GM23338 (cell line): ENCODE results near the gene NEU1. TPM values are rescaled to one million over a fixed set of nuclear protein-coding genes. Genes with fewer than 3 reads are reported as not detected.

Source experiments
- ATAC-seq: fragments of 200-7000 bp; cut with Tn5 transposase; 3 replicates; pipeline ENCODE4 v1.9.1; 2020
- DNase-seq: peaks from one replicate; pipeline ENCODE4 v3.0.0-alpha.2; 2015; ENCODE audit warnings: low spot score
- H2AFZ ChIP-seq: fragments of 200-600 bp; sonication (generic); 2 replicates; pipeline ENCODE4 v1.8.0; 2016; ENCODE audit warnings: antibody characterized with exemption, mild to moderate bottlenecking, moderate library complexity
- H3F3A ChIP-seq: fragments of 200-600 bp; sonication (generic); replicated peaks from 2 replicates; pipeline ENCODE4 v1.8.0; 2017; ENCODE audit warnings: antibody characterized with exemption, mixed run types, low read depth
- H3K27ac ChIP-seq: fragments of 200-600 bp; sonication (generic); 2 replicates; pipeline ENCODE4 v1.6.1; 2016; ENCODE audit warnings: low read depth
- H3K27me3 ChIP-seq: fragments of 200-600 bp; sonication (generic); 2 replicates; pipeline ENCODE4 v1.8.0; 2016; ENCODE audit warnings: mild to moderate bottlenecking, mixed run types, moderate library complexity; ENCODE audit not compliant: insufficient read depth
- H3K36me3 ChIP-seq: fragments of 200-600 bp; sonication (generic); 2 replicates; pipeline ENCODE4 v1.8.0; 2016; ENCODE audit warnings: mild to moderate bottlenecking; ENCODE audit not compliant: insufficient read depth
- H3K4me1 ChIP-seq: fragments of 200-600 bp; sonication (generic); 2 replicates; pipeline ENCODE4 v1.8.0; 2016; ENCODE audit warnings: mild to moderate bottlenecking, moderate library complexity; ENCODE audit not compliant: insufficient read depth
- H3K4me2 ChIP-seq: fragments of 200-600 bp; sonication (generic); 2 replicates; pipeline ENCODE4 v1.7.1; 2017; ENCODE audit warnings: mixed run types
- H3K4me3 ChIP-seq: fragments of 200-600 bp; sonication (generic); 2 replicates; pipeline ENCODE4 v1.6.1; 2016; ENCODE audit warnings: mixed run types
- H3K79me2 ChIP-seq: fragments of 200-600 bp; sonication (generic); replicated peaks from 2 replicates; pipeline ENCODE4 v1.8.0; 2017; ENCODE audit warnings: mild to moderate bottlenecking; ENCODE audit not compliant: insufficient read depth
- H3K9me2 ChIP-seq: fragments of 200-600 bp; sonication (generic); 2 replicates; pipeline ENCODE4 v1.8.0; 2017; ENCODE audit not compliant: insufficient read depth
- H4K20me1 ChIP-seq: fragments of 200-600 bp; sonication (generic); replicated peaks from 2 replicates; pipeline ENCODE4 v1.8.0; 2017; ENCODE audit warnings: mild to moderate bottlenecking; ENCODE audit not compliant: insufficient read depth
- H3K27ac Mint-ChIP-seq: 2 replicates; pipeline ENCODE4 v1.8.0; 2020; ENCODE audit warnings: inconsistent platforms, mild to moderate bottlenecking, moderate library complexity, mixed read lengths
- H3K27me3 Mint-ChIP-seq: 3 replicates; pipeline ENCODE4 v1.8.0; 2022; ENCODE audit warnings: low read depth, mild to moderate bottlenecking, moderate library complexity, mixed read lengths, inconsistent platforms; ENCODE audit not compliant: insufficient read depth, poor library complexity
- H3K36me3 Mint-ChIP-seq: 3 replicates; pipeline ENCODE4 v1.8.0; 2021; ENCODE audit warnings: low read depth, mild to moderate bottlenecking, inconsistent platforms, moderate library complexity, mixed read lengths
- H3K4me1 Mint-ChIP-seq: 3 replicates; pipeline ENCODE4 v1.8.0; 2020; ENCODE audit warnings: mild to moderate bottlenecking, inconsistent platforms, mixed read lengths
- H3K4me3 Mint-ChIP-seq: 3 replicates; pipeline ENCODE4 v1.8.0; 2021; ENCODE audit warnings: moderate library complexity, mild to moderate bottlenecking, inconsistent platforms, mixed read lengths
- H3K9me3 Mint-ChIP-seq: 3 replicates; pipeline ENCODE4 v1.8.0; 2020; ENCODE audit warnings: moderate library complexity, mild to moderate bottlenecking, inconsistent platforms, mixed read lengths
- CREB1 ChIP-seq: fragments of 250-450 bp; sonication (Bioruptor Pico); IDR thresholded peaks from 2 replicates; pipeline ENCODE4 v1.5.0; 2020; ENCODE audit warnings: low read depth, mild to moderate bottlenecking, moderate library complexity
- CTCF ChIP-seq, 2 experiments: fragments of 200-600 bp in 1 of 2; sonication (generic) in 1 of 2; conservative IDR thresholded peaks; 2 replicates each; pipeline versions ENCODE4 v1.5.1 to v1.6.1; 2016 to 2017; ENCODE audit warnings: antibody characterized with exemption in 2 of 2, low read depth in 2 of 2, mild to moderate bottlenecking in 2 of 2, moderate library complexity in 1 of 2
- ETS1 ChIP-seq: IDR thresholded peaks from 2 replicates; pipeline ENCODE4 v1.6.1; 2016; ENCODE audit warnings: antibody characterized with exemption
- EZH2 ChIP-seq: fragments of 200-600 bp; sonication (generic); IDR thresholded peaks from one replicate; pipeline ENCODE4 v1.8.0; 2017; ENCODE audit warnings: antibody characterized with exemption, mild to moderate bottlenecking, low read depth; ENCODE audit not compliant: unreplicated experiment
- EZH2phosphoT487 ChIP-seq: fragments of 200-600 bp; sonication (generic); IDR thresholded peaks from one replicate; pipeline ENCODE4 v1.8.1; 2018; ENCODE audit warnings: antibody characterized with exemption; ENCODE audit not compliant: unreplicated experiment
- JUNB ChIP-seq: IDR thresholded peaks from one replicate; pipeline ENCODE4 v1.6.1; 2016; ENCODE audit warnings: antibody characterized with exemption; ENCODE audit not compliant: unreplicated experiment
- NANOG ChIP-seq: IDR thresholded peaks from 2 replicates; pipeline ENCODE4 v1.6.1; 2016; ENCODE audit warnings: antibody characterized with exemption, borderline replicate concordance
- POLR2AphosphoS5 ChIP-seq: IDR thresholded peaks from 2 replicates; pipeline ENCODE4 v1.6.1; 2016; ENCODE audit warnings: antibody characterized with exemption, low read depth
- STAT1 ChIP-seq: IDR thresholded peaks from one replicate; pipeline ENCODE4 v1.6.1; 2016; ENCODE audit warnings: antibody characterized with exemption; ENCODE audit not compliant: unreplicated experiment
- ZNF114 ChIP-seq: fragments of 250-450 bp; sonication (Bioruptor Pico); IDR thresholded peaks from 2 replicates; pipeline ENCODE4 v1.5.0; 2020; ENCODE audit warnings: mild to moderate bottlenecking, moderate library complexity
- ZNF331 ChIP-seq: fragments of 250-450 bp; sonication (Bioruptor Pico); IDR thresholded peaks from 2 replicates; pipeline ENCODE4 v1.5.0; 2020; ENCODE audit warnings: low read depth, mild to moderate bottlenecking, moderate library complexity
- ZNF462 ChIP-seq: fragments of 250-450 bp; sonication (Bioruptor Pico); IDR thresholded peaks from 2 replicates; pipeline ENCODE4 v1.5.0; 2020; ENCODE audit warnings: mild to moderate bottlenecking, moderate library complexity
- polyA plus RNA-seq: library from polyadenylated mRNA; unstranded; fragments of >200 nt; fragmentation: Nextera tagmentation; extraction: Ambion mirVana; gene quantifications from 2 replicates; pipeline ENCODE4 v1.2.1, GENCODE V29; 2016
- total RNA-seq: library from RNA; depleted of rRNA; stranded (reverse); fragments of >200 nt; shearing (Covaris generic); gene quantifications from 2 replicates; pipeline ENCODE4 v1.2.3, GENCODE V29; 2014
- TF ChIP-seq, protein P1 (sequence below): IDR thresholded peaks from one replicate; pipeline ENCODE4 v1.6.1; 2018; ENCODE audit warnings: antibody characterized with exemption; ENCODE audit not compliant: unreplicated experiment

NEU1 gene
- total and polyA plus RNA-seq, 2 experiments from 2014 or later, result 31.4 to 47.4 TPM

DNA sequence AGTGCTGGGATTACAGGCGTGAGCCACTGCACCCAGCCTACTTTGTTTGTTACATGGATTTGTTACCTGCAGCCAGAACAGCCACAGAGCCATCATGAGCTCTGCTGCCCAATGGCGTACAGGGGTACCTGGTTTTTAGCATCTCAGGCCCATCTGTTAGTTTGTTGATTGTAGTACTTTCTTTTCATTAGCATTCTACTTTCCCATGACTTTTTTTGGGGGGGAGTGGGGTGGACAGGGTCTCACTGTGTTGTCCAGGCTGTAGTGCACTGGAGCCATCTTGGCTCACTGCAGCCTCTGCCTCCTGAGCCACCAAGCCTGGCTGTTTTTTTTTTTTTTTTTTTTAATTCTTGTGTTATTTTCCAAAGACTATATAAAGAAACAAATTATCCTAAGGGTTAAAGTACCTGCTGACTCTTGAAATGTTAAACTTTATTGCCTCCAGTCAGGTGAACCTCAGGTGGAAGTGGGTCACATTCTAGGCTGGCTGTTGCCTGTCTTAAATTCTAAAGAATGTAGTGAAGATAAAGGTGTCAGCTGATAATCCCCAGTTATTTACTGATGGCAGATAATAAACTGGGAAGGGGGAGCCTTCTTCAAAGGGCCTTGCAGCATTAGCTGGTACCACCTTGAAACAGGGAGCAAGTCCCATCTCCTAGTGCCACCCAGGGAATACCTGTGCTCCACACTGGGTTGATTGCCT, 15.2 kb downstream of the NEU1 start:
- no peak for DNase-seq
- H3K79me2 ChIP-seq, result no peaks in the 10 kb centered on the region
- H3K27me3 ChIP-seq, result no peaks in the 10 kb centered on the region
- no peaks in the 10 kb centered on the region for H3K9me2 ChIP-seq
- Mint-ChIP-seq H3K27ac (no peak overlapping the region), H3K36me3 (peaks cover 4% of the 10 kb centered on the region), H3K4me3 (no peak overlapping the region), H3K27me3 (peaks cover 6% of the 10 kb centered on the region), H3K4me1 (no peaks in the 10 kb centered on the region), H3K9me3 (peaks cover 3% of the 10 kb centered on the region)
- TF ChIP-seq, protein P1, sequence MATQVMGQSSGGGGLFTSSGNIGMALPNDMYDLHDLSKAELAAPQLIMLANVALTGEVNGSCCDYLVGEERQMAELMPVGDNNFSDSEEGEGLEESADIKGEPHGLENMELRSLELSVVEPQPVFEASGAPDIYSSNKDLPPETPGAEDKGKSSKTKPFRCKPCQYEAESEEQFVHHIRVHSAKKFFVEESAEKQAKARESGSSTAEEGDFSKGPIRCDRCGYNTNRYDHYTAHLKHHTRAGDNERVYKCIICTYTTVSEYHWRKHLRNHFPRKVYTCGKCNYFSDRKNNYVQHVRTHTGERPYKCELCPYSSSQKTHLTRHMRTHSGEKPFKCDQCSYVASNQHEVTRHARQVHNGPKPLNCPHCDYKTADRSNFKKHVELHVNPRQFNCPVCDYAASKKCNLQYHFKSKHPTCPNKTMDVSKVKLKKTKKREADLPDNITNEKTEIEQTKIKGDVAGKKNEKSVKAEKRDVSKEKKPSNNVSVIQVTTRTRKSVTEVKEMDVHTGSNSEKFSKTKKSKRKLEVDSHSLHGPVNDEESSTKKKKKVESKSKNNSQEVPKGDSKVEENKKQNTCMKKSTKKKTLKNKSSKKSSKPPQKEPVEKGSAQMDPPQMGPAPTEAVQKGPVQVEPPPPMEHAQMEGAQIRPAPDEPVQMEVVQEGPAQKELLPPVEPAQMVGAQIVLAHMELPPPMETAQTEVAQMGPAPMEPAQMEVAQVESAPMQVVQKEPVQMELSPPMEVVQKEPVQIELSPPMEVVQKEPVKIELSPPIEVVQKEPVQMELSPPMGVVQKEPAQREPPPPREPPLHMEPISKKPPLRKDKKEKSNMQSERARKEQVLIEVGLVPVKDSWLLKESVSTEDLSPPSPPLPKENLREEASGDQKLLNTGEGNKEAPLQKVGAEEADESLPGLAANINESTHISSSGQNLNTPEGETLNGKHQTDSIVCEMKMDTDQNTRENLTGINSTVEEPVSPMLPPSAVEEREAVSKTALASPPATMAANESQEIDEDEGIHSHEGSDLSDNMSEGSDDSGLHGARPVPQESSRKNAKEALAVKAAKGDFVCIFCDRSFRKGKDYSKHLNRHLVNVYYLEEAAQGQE, result no peak
- TF ChIP-seq ZNF114 (no peak), STAT1 (no peak), POLR2AphosphoS5 (no peak), ZNF462 (CRISPR knock-in tag) (no peak), NANOG (no peak), JUNB (no peak), EZH2phosphoT487 (no peak), EZH2 (no peak), CREB1 (CRISPR knock-in tag) (no peak), ETS1 (no peak), ZNF331 (CRISPR knock-in tag) (no peak), CTCF (conservative IDR thresholded peaks at IDR 0.05; ENCODE audit: low read depth in 2 of 2) (no peak)
- no peak for ATAC-seq
- H2AFZ ChIP-seq, result no peak overlapping the region
- no peak overlapping the region for H3K4me2 ChIP-seq
- no peaks in the 10 kb centered on the region for H3K36me3 ChIP-seq
- no peak overlapping the region for H3K27ac ChIP-seq
- peaks cover 4% of the 10 kb centered on the region; the same call in 1 of the 2 replicates for H3F3A ChIP-seq
- H3K4me3 ChIP-seq, result no peak overlapping the region
- 0 out of 2 replicates have a peak, but pooled peaks cover 3% of the 10 kb centered on the region for H3K4me1 ChIP-seq
- H4K20me1 ChIP-seq, result no peaks in the 10 kb centered on the region
